Fibroblast of skin of right quadriceps (primary cell): ENCODE results near the gene SYT13.
"Not testable (repeated sequence)": the region's sequence is repeated elsewhere in the genome, so short reads cannot be mapped to it uniquely, and the experiment has no call there.

Experiments used
- DNase-seq: peaks from one replicate; pipeline ENCODE4 v3.0.0-alpha.2; 2013

SYT13 gene

DNA sequence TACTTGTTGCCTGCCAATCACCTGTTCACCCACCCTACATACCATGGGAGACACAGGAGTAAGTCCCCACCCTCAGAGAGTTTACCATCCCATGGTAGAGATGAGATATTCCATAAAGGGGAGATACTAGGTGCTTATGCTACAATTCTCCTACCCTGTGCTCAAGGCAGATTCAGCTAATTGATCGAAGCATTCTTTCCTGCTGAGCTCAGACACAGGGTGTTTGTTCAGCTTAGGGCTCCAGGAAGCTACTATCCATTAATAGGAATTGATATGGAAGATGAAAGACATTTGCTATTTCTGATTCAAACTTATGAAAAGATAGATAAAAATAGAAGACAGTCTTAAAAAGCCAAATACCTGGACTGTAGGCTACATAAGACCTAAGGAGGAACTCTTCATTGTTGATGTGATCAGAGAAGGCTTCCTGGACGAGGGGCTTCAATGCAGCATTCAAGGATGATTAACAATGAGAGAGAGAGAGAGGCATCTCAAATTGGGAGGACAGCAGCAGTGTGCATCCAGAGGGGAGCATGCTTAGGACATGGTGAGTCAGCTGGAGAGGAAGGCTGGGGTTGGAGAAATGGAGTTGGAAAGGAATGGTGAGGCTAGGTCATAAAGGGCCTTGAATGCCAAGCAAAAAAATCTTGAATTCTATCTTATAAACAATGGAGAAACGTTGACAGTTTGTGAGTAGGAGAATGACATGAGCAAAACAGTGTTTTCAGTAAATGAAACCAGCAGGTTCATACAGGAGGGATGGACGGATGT is 15.0 kb downstream of the SYT13 start:
- no peak for DNase-seq

DNA sequence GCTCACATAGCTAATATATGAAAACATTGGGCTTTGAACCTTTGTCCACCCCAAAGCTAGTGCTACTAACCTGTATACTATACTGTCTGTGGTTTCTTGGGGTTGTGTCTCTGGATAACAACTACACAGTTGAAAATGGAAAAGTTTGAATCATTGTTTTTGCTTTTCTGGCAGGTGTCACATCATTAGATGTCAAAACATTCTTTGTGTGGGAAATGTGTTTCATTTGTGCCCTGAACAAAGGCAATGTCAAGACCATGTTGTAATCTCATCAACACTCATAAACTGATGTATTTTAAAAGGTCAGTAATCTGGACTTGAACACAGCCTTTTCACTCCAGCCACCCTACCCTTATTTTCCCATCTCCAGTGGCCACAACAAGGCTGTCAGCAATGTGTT is 16.5 kb downstream of the SYT13 start:
- DNase-seq, result no peak

DNA sequence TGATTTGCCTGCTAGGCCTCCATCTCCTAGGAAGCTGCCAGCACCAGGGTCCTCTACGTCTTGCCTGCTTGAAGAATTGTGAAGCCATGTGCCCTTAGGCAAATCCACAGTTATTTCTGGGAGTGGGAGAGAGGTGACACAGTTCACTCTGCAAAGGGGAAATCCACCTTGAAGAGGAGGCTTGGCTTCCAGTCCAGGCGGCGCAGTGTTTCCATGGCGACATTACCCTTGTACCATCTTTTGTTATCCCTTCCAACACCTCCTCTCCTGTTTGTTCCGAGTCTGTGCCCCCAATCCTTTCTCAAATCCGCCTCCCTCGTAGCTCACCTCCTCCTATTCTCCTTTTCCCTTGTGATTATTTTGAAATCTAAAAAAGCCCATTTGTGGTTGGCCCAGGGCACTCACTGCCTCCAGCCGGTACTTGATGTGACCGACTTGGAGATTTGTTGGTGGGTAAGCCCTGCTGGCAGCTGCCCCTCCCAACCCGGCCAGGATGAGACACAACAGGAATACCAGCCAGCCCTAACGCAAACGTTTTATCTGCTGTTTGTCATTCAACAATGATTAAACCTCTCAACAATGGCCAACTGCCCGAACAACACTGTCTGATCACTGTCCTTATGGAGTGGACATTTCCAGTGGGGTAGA is 18.4 kb downstream of the SYT13 start:
- no peak for DNase-seq

DNA sequence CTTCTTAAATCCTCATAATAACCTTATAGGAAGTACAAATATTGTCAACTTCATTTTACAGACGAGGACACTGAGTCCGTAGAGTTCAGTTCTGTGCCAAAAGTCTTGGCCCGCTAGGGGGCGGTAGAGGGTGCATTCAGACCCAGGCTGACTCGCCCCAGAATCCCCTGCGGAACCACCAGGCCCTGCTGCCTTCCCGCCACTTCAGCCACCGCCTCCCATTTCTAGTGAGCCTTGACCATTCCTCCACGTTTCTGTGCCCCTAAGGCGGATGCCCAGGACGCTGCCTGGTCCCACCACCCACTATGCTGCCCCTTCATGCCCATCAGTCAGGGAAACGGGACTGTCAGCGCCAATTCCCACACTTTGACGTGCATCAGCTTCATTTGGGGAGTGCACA is 19.1 kb downstream of the SYT13 start:
- no peak for DNase-seq

DNA sequence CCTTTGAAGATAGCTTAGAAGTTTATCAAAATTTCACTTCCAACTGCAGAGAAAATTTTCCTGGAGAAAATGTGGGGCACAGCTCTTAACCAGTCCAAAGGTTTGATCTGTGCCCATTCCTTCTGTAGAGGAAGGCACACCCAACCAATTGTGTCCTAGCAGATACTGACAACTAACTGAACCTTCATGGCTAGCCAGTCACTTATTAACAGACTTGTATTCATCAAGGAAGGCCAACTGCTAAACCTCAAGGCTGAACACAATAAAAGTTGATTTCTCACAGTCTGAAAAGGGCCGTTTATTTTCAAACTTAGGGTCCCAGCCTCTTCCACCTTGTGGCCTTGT is 19.5 kb downstream of the SYT13 start:
- no peak for DNase-seq

DNA sequence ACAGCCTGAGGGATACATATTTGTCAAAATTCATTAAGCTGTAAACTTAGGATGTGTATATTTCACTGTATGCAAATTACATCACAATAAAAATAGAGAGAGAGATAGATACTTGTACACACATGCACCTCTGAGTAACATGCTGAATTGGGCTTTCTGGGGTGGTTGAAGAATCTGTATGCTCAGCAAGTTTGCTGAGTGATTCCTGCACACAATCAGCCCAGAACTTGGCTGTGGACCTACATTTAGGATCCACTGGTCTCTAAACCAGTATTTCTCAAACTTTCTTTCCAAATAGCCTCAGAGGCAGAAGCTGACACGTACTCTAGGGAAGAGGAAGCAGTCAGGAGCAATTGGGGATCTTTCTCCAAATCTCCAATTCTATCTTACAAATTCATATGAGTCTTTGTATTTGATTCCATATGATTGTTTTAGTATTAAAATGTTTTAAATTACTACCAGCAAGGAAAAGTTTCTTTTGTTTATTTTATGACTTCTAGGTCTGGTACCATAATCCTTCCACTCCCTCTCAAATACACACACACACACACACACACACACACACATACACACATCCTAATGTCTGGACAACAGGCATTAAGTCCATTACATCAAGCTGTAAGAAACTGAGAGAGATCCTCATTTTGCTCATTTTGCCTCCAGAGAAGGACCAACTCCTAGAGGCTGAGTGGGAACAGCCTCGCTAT is 20.0 kb downstream of the SYT13 start:
- DNase-seq, result no peak

DNA sequence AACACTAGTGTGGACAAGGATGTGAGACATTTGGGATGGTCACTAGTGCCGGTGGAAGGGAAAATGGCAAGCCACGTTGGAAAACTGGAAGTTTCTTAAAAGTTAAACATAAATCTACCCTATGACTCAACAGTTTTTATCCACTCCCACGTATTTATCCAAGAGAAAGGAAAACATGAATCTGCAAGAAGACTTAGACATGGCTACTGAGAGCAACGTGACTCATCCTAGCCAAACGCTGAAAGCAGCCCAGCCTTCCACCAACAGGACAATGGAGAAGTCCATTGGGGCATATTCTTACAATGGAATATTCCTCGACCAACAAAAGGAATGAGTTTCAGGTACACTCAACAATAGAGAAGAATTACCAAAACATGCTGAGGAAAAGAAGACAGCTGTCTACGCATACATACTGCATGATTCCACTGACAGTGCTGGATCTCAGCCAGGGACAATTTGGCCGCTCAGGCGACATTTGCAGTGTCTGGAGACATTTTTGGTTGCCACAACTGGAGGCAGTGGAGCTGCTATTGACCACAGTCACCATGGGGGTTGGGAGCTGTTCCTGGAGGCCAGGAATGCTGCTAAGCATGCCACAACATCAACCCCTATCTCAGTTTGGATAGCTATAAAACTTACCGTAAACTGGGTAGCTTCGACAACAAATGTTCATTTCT is 21.2 kb downstream of the SYT13 start:
- DNase-seq, result peak; percentile 71

DNA sequence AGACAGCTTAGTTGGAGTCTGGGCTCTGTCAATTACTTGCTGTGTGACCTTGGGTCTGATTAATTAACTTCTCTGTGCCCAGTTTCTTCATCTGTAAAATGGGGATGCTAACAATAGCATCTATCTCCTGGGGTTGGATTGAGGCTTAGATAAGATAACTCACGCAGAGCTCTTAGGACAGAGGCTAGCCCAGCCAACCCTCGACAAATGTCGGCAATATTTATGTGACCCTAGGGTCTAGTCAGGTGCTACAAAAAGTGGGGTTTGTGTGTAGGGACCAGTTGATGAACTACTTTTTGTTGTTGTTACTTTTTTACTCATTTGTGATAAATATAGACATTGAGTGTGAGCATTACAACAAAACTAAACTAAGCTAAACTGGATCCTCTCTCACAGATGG is 22.4 kb downstream of the SYT13 start:
- DNase-seq, result no peak

DNA sequence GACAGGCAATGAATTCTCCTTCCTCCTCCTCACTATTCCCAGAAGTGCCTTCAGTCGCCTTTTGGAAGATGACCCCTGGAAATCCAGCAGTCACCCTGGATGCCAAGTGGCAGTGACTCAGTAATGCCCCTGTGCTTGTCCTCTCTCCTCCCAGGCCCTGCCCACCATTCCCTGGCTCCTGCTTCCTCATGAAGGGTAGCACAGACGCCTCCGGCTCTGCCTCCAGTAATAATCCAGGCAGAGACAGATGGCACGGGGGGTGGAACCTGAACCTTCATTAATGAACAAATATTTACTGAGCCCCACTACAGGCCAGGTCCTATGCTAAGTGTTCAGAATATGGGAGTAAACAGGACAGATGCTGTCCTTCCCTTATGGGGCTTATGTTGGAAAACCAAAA is 23.2 kb downstream of the SYT13 start:
- DNase-seq, result no peak

DNA sequence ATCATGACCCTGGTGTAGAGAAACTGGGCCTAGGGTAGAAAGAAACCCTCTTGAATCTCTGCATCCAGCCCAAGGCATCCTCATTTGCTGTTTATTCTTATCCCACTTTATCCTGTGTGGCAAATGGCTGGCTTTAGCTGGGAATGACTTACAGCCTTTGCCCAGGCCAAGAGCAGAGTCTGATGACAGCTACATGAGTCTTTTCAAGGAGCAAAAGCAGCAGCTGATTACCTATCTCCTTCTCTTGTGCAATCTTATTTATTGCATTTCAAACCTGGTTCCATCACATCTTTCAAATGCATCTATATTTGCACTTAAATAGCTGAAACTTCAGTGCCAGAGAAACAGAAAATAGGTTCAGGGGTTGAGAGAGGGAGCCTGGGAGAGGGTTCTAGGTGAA is 26.1 kb downstream of the SYT13 start:
- DNase-seq, result no peak

DNA sequence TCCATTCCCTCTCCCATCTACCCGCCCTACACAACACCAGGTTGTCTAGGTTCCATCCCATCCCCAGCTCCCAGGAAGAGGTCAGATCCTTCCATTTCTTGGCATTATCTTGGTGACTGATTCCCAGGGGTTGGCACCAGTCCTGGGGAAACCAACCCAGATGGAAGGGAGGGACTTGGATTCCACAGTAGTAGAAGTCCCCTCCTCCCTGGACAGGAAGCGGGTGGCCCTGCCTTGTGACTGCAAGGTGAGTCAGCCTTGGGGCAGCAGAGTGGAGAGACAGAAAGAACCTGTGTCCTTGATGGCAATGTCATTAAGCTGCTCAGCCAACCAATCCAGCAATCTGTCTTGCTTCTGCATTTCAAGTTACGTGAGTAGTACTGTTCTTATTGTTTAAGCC is 26.5 kb downstream of the SYT13 start:
- no peak for DNase-seq

DNA sequence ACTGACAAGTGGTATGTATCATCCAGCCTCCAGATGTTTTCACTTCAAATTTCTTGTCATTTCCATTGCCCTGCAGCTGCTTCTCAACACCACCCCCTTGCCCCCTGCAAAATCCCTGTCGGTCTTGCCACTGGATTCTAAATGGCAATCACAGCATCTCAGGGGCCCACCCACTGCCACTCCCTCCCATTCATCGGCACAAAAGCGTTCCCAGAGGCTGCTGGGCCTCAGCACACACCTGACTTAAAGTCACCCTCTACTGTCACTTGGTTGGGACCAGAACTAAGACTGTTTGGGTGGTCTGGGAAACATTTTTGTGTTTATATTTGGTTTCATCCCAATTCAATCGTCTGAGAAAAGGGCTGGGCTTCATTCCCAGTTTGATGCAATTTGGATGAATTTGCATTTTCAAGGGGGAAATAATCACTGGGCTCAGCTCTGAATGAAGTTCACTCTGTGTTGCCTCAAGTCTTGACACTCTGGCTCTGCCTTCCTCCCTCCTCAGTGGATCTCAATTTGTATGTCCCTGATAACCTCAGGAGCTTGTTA is 27.1 kb downstream of the SYT13 start:
- no peak for DNase-seq

DNA sequence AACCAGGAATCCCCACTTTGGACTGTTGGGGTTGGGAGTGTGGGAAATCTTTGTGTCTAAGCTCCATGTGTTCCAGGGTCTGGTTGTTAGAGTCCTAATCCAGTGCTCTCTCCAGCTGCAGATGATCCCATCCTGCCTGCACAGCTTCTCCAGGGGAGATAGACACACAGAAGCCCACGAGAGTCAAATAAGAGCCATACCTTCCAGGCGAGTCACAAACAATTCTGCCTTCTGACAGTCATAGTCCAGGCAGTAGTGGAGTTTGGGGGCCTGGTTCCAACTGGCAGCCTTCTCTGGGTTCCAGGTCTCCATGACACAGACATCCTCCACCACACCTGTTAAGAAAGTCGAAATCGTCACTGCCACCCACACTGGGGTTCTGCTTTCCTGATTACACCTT is 32.1 kb downstream of the SYT13 start:
- no peak for DNase-seq

DNA sequence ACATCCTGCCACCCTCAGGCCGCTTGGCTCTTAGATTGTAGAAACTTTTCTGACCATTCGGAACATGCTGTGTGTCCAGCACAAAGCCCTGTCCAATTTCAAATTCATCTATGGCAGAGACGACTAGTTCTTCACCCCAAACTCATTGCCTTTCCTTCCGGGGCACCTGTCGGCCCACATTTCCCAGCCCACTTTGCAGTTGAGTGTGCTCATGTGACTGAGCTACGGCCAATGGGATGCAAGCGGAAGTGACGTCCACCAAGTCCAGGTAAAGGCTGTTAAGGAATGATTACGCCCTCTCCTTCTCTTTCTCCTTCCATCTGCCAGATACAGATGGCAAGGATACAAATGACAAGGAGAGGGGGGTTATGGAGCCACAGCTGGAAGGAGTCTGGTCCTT is 32.5 kb downstream of the SYT13 start:
- DNase-seq, result no peak

DNA sequence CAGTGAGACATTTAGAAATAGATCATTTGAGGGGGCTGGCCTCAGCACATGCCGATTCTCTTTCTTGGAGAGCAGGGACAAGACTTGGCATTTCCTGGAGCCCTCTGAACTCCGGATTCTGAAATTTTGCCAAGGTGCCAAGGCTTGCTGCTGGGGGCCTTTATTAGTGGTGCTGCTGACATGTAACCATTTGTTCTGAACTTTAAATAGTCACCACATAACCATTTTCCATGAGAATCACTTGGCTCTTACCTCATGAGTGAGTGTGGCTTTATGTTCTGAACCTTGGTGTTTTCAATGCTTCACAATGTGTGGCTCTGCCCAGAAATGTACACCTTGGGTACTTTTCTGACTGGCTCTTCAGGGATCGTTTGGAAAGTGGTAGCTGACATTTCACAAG is 33.3 kb downstream of the SYT13 start:
- no peak for DNase-seq

DNA sequence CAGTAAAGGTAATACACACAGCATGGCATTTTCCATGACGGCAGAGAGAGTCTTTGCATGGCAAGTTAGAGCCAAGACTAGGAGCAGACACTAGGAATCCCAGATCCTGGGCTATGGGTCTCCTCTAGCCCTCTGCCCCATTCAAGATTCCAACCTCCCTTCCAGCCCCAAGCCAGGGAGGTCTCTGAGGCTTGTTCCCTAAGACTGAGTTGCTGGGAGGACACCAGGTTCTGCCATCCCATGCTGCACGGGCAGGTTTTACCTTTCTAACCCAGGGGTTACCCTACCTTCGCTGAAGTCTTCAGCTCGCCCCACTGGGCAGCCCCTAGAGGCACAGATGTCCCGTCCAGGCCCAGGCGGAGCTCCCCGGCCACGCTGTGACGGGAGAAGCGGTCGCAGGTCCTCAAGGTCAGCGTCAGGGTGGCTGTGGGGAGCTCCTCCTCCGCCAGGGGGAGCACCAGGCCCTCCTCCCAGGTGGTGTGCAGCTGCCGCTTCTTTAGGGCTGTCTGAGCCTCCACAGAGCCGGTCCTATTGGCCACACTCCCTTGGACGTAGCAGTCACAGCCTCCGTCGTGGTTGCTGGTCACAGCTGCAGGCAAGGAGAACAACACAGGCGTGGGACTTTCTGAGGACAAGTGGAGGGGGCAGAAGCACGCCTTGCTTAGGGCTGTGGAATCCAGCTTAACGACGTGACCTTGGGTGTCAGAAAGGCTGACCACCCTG is 33.8 kb downstream of the SYT13 start:
- DNase-seq, result peak; percentile 17

DNA sequence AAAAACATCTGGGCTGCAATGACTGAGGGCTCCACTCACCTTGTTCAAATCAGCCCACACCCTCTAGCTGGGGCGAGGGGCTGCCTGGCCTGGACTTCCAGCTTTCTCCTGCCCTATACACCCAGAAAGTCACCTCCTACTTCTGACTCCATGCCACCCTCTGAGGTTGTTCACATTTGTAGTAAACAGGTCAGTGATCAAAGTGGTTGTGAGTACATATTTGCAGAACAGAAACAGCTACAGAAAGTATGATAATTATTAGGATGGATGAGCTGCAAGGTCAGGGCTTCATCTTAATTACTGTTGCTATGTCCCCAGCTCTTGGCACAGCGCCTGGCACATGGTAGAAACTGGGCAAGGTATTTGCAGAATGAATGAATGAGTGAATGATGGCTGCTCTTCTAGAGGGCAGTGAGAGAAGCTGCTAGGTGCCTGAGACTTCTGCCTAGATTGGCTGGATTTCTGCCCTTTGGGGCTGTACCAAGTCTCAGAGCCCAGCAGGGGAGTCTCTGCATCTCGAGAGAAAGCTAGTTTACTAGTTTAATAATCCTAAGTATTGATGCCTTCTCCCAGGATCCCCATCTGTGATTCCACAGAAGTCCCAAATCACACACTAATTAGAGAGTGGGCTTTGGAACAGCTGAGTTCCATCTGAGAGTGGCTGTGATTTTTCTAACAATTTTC is 36.0 kb downstream of the SYT13 start:
- no peak for DNase-seq

DNA sequence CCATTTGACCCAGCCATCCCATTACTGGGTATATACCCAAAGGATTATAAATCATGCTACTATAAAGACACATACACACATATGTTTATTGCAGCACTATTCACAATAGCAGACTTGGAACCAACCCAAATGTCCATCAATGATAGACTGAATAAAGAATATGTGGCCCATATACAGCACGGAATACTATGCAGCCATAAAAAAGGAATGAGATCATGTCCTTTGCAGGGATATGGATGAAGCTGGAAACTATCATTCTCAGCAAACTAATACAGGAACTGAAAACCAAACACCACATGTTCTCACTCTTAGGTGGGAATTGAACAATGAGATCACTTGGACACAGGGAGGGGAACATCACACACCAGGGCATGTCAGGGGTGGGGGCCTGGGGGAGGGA is 36.8 kb downstream of the SYT13 start:
- not testable (repeated sequence) for DNase-seq

DNA sequence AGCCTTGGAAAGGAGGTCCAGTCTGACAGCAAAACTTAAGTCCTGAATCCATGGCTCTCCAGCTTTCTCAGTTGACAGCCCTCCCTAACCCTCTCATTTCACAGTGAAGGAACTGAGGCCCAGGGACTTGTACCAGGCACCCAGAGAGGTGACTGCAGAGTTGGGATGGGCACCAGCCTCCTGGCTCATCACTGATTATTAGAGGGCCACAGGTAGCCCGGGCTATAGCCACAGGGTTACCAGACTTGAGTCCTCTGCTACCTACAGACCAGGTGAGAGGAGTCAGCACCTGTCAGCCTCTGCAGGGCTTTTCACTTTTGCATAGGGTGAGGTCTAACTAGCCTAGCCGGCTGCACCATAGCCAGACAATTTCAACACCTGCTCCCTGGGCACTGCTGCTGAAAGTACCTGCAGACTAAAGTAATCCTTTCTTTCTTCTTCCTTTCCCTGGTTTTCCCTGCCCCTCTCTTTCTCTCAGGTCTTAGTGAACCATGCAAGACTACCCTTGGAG is 37.6 kb downstream of the SYT13 start:
- no peak for DNase-seq

DNA sequence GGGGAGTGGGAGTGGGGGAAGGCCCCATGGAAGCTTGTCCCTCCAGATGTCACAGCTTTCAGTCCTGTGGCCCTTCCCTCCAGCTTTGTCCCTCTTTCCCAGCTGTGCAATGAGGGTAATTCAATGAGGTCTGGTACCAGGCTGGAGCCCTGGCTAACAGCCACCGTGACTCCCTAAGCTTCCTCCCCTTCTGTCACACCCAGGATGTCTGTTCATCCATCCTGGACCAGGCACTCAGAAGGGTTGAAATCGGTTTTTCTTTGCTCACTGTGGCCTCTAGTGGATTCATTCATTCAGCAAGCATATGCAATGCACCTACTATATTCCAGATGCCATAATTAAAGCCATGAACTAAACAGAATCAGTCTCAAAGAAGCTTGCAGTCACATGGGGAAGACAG is 38.7 kb downstream of the SYT13 start:
- DNase-seq, result no peak

DNA sequence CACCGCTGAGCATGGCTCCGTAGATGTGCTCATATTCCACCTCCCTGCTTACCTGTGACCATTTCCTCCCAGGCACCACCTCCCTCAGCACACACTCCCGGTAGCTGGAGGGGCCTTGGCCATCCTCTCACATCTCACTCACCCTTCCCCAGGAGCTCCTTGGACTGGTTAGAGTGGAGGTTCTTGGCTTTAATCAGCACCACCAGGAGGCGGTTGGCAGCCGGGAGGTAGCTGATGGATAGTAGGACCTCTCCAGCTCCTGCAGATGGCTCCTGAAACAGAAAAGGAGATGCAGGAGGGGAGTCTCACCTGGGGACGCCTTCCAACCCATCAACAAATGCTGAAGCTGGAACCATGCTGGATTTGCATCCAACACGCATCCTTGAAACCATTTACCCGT is 39.9 kb downstream of the SYT13 start:
- no peak for DNase-seq
